NB4 (cell line): ENCODE data around the gene ABLIM3.

Source experiments
- POLR2A ChIP-seq: IDR thresholded peaks from 2 replicates; pipeline ENCODE4 v1.6.1; 2011; ENCODE audit warnings: mild to moderate bottlenecking; ENCODE audit not compliant: insufficient read length; ENCODE audit errors: extremely low read depth
- TF ChIP-seq, protein P1 (sequence below): IDR thresholded peaks from 2 replicates; pipeline ENCODE4 v1.6.1; 2011; ENCODE audit warnings: low read depth, low read length

DNA sequence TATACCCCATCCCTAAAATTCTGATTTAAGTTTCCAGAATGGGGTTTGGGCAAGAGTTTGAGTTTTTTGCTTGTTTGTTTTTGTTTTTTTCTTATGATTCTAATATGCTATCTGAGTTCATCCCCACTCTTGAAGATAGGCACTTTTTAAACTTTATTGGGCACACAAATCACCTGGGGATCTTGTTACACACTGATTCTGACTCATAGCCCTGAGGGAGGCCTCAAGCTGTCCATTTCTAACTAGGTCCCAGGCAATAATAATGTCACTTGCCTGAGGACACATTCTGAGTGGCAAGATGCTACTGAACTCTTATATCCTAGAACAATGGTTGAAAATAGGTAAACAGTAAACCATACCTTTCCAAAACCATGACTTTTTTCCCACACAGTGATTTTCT is 22.8 kb upstream of the ABLIM3 start:
- TF ChIP-seq, protein P1, sequence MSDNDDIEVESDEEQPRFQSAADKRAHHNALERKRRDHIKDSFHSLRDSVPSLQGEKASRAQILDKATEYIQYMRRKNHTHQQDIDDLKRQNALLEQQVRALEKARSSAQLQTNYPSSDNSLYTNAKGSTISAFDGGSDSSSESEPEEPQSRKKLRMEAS: no peak
- TF ChIP-seq POLR2A: no peak
